A549 treated with dexamethasone at 1 μM for 4 hours (cell line): Measurements from ENCODE around the gene HGS. TPM values are rescaled to one million over a fixed set of nuclear protein-coding genes. Genes with fewer than 3 reads are reported as not detected.

Source experiments
- total RNA-seq: library from RNA; stranded (reverse); fragments of 200-300 nt; extraction: Qiagen RNA extraction; gene quantifications from 5 replicates; pipeline ENCODE4 v1.2.3, GENCODE V29; 2022

The HGS gene, protein sequence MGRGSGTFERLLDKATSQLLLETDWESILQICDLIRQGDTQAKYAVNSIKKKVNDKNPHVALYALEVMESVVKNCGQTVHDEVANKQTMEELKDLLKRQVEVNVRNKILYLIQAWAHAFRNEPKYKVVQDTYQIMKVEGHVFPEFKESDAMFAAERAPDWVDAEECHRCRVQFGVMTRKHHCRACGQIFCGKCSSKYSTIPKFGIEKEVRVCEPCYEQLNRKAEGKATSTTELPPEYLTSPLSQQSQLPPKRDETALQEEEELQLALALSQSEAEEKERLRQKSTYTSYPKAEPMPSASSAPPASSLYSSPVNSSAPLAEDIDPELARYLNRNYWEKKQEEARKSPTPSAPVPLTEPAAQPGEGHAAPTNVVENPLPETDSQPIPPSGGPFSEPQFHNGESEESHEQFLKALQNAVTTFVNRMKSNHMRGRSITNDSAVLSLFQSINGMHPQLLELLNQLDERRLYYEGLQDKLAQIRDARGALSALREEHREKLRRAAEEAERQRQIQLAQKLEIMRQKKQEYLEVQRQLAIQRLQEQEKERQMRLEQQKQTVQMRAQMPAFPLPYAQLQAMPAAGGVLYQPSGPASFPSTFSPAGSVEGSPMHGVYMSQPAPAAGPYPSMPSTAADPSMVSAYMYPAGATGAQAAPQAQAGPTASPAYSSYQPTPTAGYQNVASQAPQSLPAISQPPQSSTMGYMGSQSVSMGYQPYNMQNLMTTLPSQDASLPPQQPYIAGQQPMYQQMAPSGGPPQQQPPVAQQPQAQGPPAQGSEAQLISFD
- 136 to 196 TPM (median 182 TPM) in 5 replicates for total RNA-seq

GRCh38 chr17:81683584-81684441, at the start of gene HGS, which contains the start of gene ARL16:
Gene HGS (plus strand): TSS chr17:81684011. CDS start chr17:81684067, 56 bp downstream.
Gene ARL16 (minus strand): TSS chr17:81683797. CDS start chr17:81683753, 44 bp downstream.

GRCh38 chr17:81636505-81637288, 47.1 kb upstream of the HGS start, which contains the start of the genes NPLOC4 and TSPAN10:
Gene NPLOC4 (minus strand): TSS chr17:81637112. CDS start chr17:81636930, 182 bp downstream.
Gene TSPAN10 (plus strand): TSS chr17:81637196. CDS start chr17:81642413, 5,217 bp downstream.

DNA sequence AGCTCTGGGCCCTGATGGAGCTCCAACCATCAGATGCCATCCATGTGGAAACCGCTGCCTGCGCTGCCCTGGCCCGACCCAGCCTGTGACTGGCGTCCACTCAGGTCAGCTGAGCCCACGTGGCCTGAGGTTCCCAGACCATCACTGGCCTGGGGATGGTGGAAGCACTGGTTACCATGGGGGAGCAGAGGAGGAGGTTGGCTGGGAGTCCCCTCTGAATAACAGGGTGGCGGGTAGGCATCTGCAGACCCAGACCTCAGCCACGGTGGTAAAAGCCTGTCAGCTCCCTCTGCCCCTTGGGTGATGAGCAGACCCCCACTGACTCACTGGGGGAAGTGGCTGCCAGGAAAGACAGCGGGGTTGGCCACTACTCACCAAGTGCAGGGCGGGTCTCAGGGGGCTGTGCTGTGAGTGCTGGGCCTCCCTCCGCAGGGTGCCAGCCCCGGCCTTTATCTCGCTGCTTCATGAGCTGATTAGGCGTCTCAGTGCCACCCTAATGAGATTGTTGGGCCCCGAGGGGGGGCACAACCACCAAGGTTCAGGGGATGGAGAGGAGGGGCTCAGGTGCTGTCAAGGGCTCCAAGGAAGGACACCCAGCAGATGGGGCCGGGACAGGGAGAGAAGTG, 27.6 kb upstream of the HGS start, which contains the start of gene PDE6G:
Gene PDE6G (minus strand): TSS at position 425 of the 626 bp plus-strand sequence. CDS start 3,237 bp downstream, outside the sequence.

GRCh38 chr17:81666342-81667191, 17.2 kb upstream of the HGS start, which contains the start of the genes CCDC137 and OXLD1:
Gene CCDC137 (plus strand): TSS chr17:81666737. CDS start chr17:81666767, 30 bp downstream.
Gene OXLD1 (minus strand): TSS chr17:81666605. CDS start chr17:81666577, 28 bp downstream.

DNA sequence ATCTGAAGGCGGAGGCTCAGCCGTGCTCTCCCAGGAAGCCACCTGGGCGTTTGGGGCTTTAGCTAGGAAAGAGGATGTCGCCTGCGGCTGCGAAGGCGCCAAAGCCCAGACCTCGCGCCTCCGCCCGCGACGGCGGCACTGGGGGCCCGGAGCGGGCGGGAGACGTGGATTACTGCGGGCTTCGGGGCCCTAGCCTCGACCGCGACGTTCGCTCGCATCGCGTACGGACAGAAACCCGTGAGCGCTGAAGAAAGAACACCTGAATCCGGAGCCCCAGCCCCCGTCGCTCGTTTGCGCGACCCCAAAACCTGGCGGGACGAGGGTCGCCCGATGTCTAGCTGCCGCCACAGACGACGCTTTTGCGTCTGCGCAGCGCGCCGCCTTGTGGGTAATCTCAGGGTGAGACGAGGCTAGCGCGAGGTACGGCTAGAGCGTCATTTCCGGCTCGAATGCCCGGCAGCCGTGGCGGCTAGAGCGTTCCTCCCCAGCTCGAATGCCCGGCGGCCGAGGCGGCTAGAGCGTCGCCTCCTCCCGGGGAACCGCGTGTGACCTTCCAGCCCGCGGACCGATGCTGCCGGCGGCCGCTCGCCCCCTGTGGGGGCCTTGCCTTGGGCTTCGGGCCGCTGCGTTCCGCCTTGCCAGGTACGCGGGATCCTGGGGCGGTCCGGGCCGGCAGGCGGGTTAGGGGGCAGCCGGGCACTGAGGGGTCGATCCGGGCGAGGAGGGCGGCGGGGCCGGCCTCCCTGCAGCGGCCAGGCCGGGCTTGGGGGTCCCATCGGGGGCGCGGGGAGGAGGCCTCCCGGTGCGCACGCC, 19.3 kb downstream of the HGS start, which contains the start of gene MRPL12:
Gene MRPL12 (plus strand): TSS at position 434 of the 813 bp plus-strand sequence. CDS start 135 bp downstream, at position 569.

GRCh38 chr17:81711814-81712467, 28.1 kb downstream of the HGS start, which contains the start of gene SLC25A10:
Gene SLC25A10 (plus strand): TSS chr17:81712284. CDS start chr17:81712427, 143 bp downstream.

Other genes with a start within 250 kb of the HGS start
- 5,378 to 6,768 TPM (median 6,369 TPM) in 5 replicates for gene ACTG1, start 171.2 kb upstream of the HGS start, total RNA-seq
- 0.77 to 1.7 TPM (median 1.1 TPM) in 5 replicates for gene FSCN2, start 155.6 kb upstream of the HGS start, total RNA-seq
- gene FAAP100, start 131.7 kb upstream of the HGS start, total RNA-seq, result 16.1 to 26.3 TPM (median 21.7 TPM) in 5 replicates
- 78.4 to 102 TPM (median 96.0 TPM) in 5 replicates for gene NPLOC4, start 46.9 kb upstream of the HGS start, total RNA-seq
- gene TSPAN10, start 46.8 kb upstream of the HGS start, total RNA-seq, result 4.0 to 5.5 TPM (median 4.3 TPM) in 5 replicates
- 1.5 to 3.6 TPM (median 2.2 TPM) in 5 replicates for gene PDE6G, start 27.5 kb upstream of the HGS start, total RNA-seq
- gene OXLD1, start 17.4 kb upstream of the HGS start, total RNA-seq, result 31.2 to 55.4 TPM (median 50.7 TPM) in 5 replicates
- 56.0 to 72.5 TPM (median 62.3 TPM) in 5 replicates for gene CCDC137, start 17.3 kb upstream of the HGS start, total RNA-seq
- gene ARL16, start 214 bp upstream of the HGS start, total RNA-seq, result 40.2 to 45.0 TPM (median 42.3 TPM) in 5 replicates
- gene MRPL12, start 19.4 kb downstream of the HGS start, total RNA-seq, result 203 to 295 TPM (median 273 TPM) in 5 replicates
- gene SLC25A10, start 28.3 kb downstream of the HGS start, total RNA-seq, result 25.4 to 45.1 TPM (median 41.3 TPM) in 5 replicates
- gene GCGR, start 120.1 kb downstream of the HGS start, total RNA-seq, result 0.08 to 0.56 TPM (median 0.33 TPM) in 5 replicates
- 81.7 to 100 TPM (median 89.2 TPM) in 5 replicates for gene MCRIP1, start 149.3 kb downstream of the HGS start, total RNA-seq
- 0.19 to 0.42 TPM (median 0.27 TPM) in 5 replicates for gene PPP1R27, start 151.0 kb downstream of the HGS start, total RNA-seq
- gene P4HB, start 176.5 kb downstream of the HGS start, total RNA-seq, result 735 to 768 TPM (median 746 TPM) in 5 replicates
- gene ARHGDIA, start 187.3 kb downstream of the HGS start, total RNA-seq, result 587 to 631 TPM (median 602 TPM) in 5 replicates
- 182 to 229 TPM (median 212 TPM) in 5 replicates for gene ALYREF, start 207.6 kb downstream of the HGS start, total RNA-seq
- gene ANAPC11, start 207.7 kb downstream of the HGS start, total RNA-seq, result 198 to 216 TPM (median 207 TPM) in 5 replicates
- 0.34 to 0.63 TPM (median 0.62 TPM) in 5 replicates for gene NPB, start 218.2 kb downstream of the HGS start, total RNA-seq
- gene PCYT2, start 227.4 kb downstream of the HGS start, total RNA-seq, result 13.7 to 17.4 TPM (median 16.1 TPM) in 5 replicates
- 27.2 to 42.5 TPM (median 37.4 TPM) in 5 replicates for gene SIRT7, start 234.2 kb downstream of the HGS start, total RNA-seq
- gene MAFG, start 243.7 kb downstream of the HGS start, total RNA-seq, result 19.5 to 29.0 TPM (median 25.9 TPM) in 5 replicates